ENCODE measurements around the gene RDM1. TPM values are rescaled to one million over a fixed set of nuclear protein-coding genes. Genes with fewer than 3 reads are reported as not detected.

The RDM1 gene
- polyA plus RNA-seq, 1 donor (not counting 4 experiments of a cell fraction or from before 2014, with no cell fraction given), result 1.1 TPM

- H2AFZ ChIP-seq (ENCODE audit: control insufficient read depth, low read length), result no peak overlapping the region
- no peaks in the 10 kb centered on the region for H3K9me1 ChIP-seq (ENCODE audit: control insufficient read depth, extremely low read depth, insufficient read depth, low read length)
- H3K79me2 ChIP-seq (ENCODE audit: control insufficient read depth, insufficient read depth, low read length), result no peaks in the 10 kb centered on the region
- H3K27me3 ChIP-seq (ENCODE audit: control insufficient read depth, extremely low read depth, insufficient read depth, low read length), result no peaks in the 10 kb centered on the region
- no peaks in the 10 kb centered on the region for H3K4me1 ChIP-seq (ENCODE audit: control insufficient read depth, extremely low read depth, insufficient read depth, low read length)
- FAIRE-seq, result no peak
- H3K27ac ChIP-seq (ENCODE audit: control insufficient read depth, insufficient read depth, low read length), result no peak overlapping the region
- H3K4me2 ChIP-seq (ENCODE audit: control insufficient read depth, extremely low read depth, insufficient read depth, low read depth, low read length), result no peak overlapping the region
- dilution Hi-C loops (cut with MboI; ENCODE audit: extremely low pct_ligation_motif_present, low sequenced_read_pairs), result no loop called here
- DNase-seq (ENCODE audit: low read depth, low spot score), result no peak
- no peaks in the 10 kb centered on the region for H4K20me1 ChIP-seq (ENCODE audit: control insufficient read depth, extremely low read depth, insufficient read depth, low read length)
- H3K4me3 ChIP-seq (ENCODE audit: control insufficient read depth in 2 of 3, extremely low read depth in 1 of 3, insufficient read depth in 2 of 3, low read depth in 1 of 3, low read length in 3 of 3), result no peak overlapping the region
- H3K36me3 ChIP-seq (ENCODE audit: control insufficient read depth in 2 of 2, extremely low read depth in 1 of 2, insufficient read depth in 2 of 2, low read length in 2 of 2), result no peaks in the 10 kb centered on the region
- TF ChIP-seq EZH2 (IDR thresholded peaks at IDR 0.05; ENCODE audit: low read length) (no peak), CTCF (optimal IDR thresholded peaks at IDR 0.05 in 1 of 3, IDR thresholded peaks at IDR 0.05 in 1 of 3, conservative IDR thresholded peaks at IDR 0.05 in 1 of 3; ENCODE audit: extremely low read depth in 1 of 3, insufficient read depth in 2 of 3, low read length in 3 of 3) (no peak)
- H3K9ac ChIP-seq (ENCODE audit: control insufficient read depth, extremely low read depth, insufficient read depth, low read length), result no peak overlapping the region
- no peaks in the 10 kb centered on the region for H3K9me3 ChIP-seq (ENCODE audit: control insufficient read depth, low read depth, low read length)
Measured at GRCh38 chr17:35917519-35918213, 12.9 kb downstream of the RDM1 start.

- dilution Hi-C loops (cut with MboI; ENCODE audit: extremely low pct_ligation_motif_present, low sequenced_read_pairs), result no loop called here
- no peaks in the 10 kb centered on the region for H3K36me3 ChIP-seq (ENCODE audit: control insufficient read depth in 2 of 2, extremely low read depth in 1 of 2, insufficient read depth in 2 of 2, low read length in 2 of 2)
- H3K9ac ChIP-seq (ENCODE audit: control insufficient read depth, extremely low read depth, insufficient read depth, low read length), result no peak overlapping the region
- no peaks in the 10 kb centered on the region for H3K9me1 ChIP-seq (ENCODE audit: control insufficient read depth, extremely low read depth, insufficient read depth, low read length)
- no peak for FAIRE-seq
- TF ChIP-seq EZH2 (IDR thresholded peaks at IDR 0.05; ENCODE audit: low read length) (no peak), CTCF (optimal IDR thresholded peaks at IDR 0.05 in 1 of 3, IDR thresholded peaks at IDR 0.05 in 1 of 3, conservative IDR thresholded peaks at IDR 0.05 in 1 of 3; ENCODE audit: extremely low read depth in 1 of 3, insufficient read depth in 2 of 3, low read length in 3 of 3) (no peak)
- no peaks in the 10 kb centered on the region for H3K4me1 ChIP-seq (ENCODE audit: control insufficient read depth, extremely low read depth, insufficient read depth, low read length)
- no peak for DNase-seq (ENCODE audit: low read depth, low spot score)
- no peaks in the 10 kb centered on the region for H4K20me1 ChIP-seq (ENCODE audit: control insufficient read depth, extremely low read depth, insufficient read depth, low read length)
- no peak overlapping the region for H3K4me2 ChIP-seq (ENCODE audit: control insufficient read depth, extremely low read depth, insufficient read depth, low read depth, low read length)
- H3K27ac ChIP-seq (ENCODE audit: control insufficient read depth, insufficient read depth, low read length), result no peak overlapping the region
- H3K27me3 ChIP-seq (ENCODE audit: control insufficient read depth, extremely low read depth, insufficient read depth, low read length), result no peaks in the 10 kb centered on the region
- H2AFZ ChIP-seq (ENCODE audit: control insufficient read depth, low read length), result no peak overlapping the region
- no peaks in the 10 kb centered on the region for H3K79me2 ChIP-seq (ENCODE audit: control insufficient read depth, insufficient read depth, low read length)
- no peak overlapping the region for H3K4me3 ChIP-seq (ENCODE audit: control insufficient read depth in 2 of 3, extremely low read depth in 1 of 3, insufficient read depth in 2 of 3, low read depth in 1 of 3, low read length in 3 of 3)
- no peaks in the 10 kb centered on the region for H3K9me3 ChIP-seq (ENCODE audit: control insufficient read depth, low read depth, low read length)
Measured at GRCh38 chr17:35915153-35915964, 15.2 kb downstream of the RDM1 start.
